ENCODE measurements around the gene C1QL1.

DNA sequence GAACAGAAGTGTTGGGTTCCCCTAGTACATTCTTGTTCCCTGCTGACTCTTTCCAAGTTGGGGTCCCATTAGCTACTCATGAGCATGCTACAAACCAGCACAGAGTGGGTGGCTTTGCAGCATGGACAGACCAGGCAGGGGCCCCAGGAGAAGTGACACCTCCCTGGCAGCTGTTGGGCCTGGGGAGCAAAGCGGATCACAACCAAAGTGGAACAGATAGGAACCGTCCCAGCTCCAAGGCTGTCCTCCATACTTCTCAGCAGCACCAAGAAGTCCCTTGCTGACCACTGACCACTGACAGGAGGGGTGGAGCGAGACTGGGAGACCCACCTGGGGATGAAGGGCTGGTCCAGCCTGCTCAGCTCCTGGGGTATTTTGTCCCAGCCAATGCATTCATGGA is 40.4 kb downstream of the C1QL1 start:
- TF ChIP-seq, protein P1, sequence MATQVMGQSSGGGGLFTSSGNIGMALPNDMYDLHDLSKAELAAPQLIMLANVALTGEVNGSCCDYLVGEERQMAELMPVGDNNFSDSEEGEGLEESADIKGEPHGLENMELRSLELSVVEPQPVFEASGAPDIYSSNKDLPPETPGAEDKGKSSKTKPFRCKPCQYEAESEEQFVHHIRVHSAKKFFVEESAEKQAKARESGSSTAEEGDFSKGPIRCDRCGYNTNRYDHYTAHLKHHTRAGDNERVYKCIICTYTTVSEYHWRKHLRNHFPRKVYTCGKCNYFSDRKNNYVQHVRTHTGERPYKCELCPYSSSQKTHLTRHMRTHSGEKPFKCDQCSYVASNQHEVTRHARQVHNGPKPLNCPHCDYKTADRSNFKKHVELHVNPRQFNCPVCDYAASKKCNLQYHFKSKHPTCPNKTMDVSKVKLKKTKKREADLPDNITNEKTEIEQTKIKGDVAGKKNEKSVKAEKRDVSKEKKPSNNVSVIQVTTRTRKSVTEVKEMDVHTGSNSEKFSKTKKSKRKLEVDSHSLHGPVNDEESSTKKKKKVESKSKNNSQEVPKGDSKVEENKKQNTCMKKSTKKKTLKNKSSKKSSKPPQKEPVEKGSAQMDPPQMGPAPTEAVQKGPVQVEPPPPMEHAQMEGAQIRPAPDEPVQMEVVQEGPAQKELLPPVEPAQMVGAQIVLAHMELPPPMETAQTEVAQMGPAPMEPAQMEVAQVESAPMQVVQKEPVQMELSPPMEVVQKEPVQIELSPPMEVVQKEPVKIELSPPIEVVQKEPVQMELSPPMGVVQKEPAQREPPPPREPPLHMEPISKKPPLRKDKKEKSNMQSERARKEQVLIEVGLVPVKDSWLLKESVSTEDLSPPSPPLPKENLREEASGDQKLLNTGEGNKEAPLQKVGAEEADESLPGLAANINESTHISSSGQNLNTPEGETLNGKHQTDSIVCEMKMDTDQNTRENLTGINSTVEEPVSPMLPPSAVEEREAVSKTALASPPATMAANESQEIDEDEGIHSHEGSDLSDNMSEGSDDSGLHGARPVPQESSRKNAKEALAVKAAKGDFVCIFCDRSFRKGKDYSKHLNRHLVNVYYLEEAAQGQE (IDR thresholded peaks at IDR 0.05; ENCODE audit: low read depth) = no peak
- no peak for TF ChIP-seq RAD21 (IDR thresholded peaks at IDR 0.05; ENCODE audit: low read depth)
- TF ChIP-seq, protein P2, sequence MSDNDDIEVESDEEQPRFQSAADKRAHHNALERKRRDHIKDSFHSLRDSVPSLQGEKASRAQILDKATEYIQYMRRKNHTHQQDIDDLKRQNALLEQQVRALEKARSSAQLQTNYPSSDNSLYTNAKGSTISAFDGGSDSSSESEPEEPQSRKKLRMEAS (IDR thresholded peaks at IDR 0.05) = no peak

Measured in Ishikawa (cell line).